GM21576 (cell line): ENCODE measurements around the gene ANTXR1.

ENCODE experiments used
- ATAC-seq: cut with Tn5 transposase; IDR thresholded peaks from one replicate; pipeline ENCODE4 v1.9.1; 2021; ENCODE audit warnings: mild to moderate bottlenecking, moderate library complexity; ENCODE audit not compliant: unreplicated experiment

Gene ANTXR1

GRCh38 chr2:69092857-69093256 is 79.9 kb downstream of the ANTXR1 start:
- no peak for ATAC-seq

DNA sequence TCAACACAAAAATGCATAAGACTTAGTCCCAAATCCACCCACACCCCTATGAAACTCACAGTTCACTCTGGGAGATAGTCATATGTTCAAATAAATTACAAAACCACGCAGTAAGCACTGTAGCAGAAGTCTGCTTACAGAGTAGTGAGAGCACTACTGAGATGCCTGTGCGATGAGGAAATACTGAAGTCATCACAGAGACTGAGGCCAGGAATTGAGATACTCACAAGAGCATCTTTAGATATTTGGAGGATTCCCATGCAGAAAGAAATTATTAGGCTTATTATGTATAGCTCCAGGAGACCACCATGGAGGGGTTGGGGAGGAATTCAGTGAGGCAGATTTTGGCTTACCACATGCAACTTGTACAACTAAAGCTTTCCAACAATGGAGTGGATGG is 82.3 kb downstream of the ANTXR1 start:
- ATAC-seq = no peak

DNA sequence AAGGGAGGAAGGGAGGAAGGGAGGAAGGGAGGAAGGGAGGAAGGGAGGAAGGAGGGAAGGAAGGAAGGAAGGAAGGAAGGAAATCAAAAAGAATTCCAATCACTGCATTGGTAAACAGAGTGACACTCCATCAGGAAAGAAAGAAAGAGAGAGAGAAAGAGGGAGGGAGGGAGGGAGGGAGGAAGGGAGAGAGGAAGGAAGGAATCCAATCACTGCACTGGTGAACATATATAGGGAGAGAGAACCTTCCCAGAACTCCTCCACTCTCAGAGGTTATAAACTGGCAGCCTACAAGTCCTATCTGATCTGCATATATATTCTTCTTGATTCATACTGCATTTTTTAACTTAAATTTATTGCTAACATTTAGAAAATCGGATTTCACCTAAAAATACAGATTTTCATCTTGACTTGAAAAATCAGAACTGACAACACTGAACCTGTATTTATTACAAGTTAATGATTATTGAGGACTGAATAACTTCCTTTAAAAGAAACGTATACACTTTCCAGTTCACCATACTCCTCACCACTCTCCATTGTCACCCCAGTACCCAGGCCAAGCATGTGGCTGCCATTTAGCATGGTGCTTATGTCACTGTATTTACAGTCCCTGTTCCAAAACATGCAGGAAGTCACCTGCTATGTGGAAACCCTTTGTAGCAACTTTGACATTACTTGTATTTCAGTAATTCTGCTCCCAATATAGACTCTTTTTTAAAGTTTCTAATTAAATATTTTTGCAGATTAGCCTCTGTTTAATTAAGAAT is 83.5 kb downstream of the ANTXR1 start:
- no peak for ATAC-seq

DNA sequence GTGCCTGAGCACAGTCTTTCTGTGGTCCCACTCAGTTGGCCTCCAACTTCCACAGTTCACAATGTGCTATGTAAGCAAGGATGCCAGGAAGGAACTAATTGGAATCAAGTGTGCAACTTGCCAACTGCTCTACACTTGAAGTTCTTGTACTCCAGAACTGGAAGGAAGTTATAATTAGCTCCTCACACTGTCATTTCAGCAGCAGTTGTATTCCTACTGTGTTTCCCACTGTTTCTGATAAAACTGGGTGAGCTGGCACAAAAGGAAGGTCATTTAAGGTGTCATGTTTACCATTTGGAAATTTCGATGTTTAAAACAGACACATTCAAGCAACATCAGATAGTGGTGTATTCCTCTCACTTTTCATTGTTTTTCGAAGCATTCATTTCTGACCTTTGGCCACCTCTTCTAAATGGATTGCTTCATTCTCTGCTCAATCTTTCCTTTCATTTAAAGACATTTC is 84.2 kb downstream of the ANTXR1 start:
- ATAC-seq = no peak

DNA sequence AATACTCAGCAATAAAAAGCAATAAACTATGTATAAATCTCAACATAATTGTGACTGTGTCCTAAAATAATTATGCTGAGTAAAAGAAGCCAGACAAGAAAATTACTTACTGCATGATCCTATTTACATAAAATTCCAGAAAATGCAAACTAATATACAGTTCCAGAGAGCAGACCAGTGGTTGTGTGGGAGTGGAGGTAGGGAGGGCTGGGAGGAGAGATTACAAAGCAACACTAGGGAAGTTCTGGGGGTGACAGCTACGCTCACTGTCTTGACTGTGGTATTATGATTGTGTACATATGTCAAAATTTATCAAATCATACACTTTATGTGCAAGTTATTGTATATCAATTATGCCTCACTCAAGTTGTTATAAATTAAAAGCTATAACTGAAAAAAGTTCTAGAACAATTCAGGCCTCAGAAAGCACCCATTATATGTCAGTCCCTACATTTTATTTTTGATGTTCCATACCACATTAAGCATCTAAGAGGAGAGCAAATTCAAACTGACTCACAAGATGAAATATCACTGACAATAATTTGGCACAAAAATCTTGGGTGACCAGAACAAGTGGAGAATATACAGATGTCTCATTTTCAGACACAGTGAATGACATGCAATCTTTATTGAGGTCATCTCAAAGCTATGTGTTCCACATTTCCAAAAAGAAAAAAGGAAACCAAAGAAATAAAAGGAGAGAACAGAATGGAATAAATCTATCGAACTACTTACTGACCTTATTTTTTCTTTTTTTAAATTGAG is 85.1 kb downstream of the ANTXR1 start:
- no peak for ATAC-seq

DNA sequence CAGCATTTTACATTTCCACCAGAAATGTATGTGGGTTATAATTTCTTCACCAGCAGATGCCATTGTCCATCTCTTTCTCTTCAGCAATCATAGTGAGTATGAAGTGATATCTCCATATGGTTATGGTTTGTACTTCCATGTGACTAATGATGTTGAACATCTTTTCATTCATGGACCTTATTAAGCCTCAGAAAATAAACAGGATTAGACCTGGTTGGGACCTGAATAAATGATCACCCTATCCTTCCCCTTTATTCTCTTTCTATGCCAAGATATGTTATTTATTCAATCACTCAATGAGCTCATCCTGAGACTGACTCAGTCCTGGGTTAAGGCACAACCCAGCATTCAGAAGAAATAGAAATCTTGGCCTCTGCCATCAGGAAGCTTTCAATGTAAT is 86.6 kb downstream of the ANTXR1 start:
- no peak for ATAC-seq

DNA sequence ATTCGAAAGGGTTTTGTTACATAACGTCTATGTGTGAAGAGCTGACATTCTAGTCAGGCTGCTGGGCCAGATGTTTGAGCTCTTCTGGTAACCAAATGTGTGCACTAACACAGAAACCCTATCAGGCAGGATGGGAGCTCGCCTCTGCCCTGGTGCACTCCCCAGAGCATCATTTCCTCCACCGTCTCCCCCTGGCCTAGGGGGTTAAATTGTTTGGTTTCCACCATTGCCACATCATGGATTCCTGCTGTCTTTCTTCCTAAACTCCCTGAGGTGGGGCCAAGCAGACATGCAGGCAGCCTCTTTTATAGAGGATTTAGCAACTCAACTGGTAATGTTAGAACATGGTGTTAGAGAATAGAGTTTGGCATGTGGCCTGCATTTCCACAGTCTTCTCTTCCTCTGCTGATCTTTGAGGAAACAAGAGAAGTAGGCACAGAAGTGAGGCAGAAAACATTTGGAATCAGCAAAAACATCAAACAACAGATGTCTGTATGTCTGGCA is 87.3 kb downstream of the ANTXR1 start:
- ATAC-seq = no peak

DNA sequence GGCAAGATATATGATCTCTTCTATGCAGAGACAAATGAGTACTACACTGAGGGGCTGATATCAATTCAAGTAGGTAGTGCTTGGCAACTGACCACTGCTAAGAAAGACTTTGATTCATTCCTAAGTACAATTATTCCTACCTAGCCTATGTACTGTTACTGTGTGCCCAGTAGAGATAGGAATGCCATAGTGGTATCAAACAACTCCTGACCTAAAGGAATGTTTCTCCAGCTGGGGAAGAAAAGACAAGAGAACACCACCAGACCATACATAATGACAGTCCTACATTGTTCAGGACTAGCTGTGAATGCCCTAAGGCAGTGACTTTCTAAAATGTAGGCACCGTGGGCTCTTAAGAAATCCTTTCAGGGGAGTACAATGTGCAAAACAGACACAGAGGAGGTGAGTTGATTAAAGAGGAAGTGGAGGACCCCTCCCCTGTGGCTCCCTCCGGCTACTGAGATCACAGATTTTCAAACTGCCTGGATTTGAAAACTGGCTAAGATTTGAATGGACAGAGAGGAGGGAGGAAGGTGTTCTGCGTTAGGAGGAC is 89.1 kb downstream of the ANTXR1 start:
- no peak for ATAC-seq

DNA sequence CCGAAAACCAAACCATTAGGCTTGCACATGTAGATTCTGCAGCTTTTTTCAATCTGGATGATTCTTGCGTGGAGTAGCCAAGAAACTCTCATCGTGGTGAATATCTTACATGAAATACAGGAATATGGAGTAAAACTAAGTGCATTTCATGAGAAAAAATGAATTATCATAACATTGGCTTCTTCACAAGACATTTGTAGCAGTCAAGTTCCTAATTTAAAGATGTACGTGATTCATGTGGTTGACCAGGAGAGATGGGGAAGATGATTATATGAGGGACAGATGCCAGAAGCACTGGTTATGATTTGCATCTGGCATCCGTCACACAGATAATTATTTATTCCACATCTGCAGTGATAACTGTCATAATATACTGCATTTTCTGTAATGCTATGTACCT is 90.4 kb downstream of the ANTXR1 start:
- ATAC-seq = no peak

- ATAC-seq = no peak
These were observed 91.3 kb downstream of the ANTXR1 start for GRCh38 chr2:69104261-69104660.

GRCh38 chr2:69109255-69109654 is 96.3 kb downstream of the ANTXR1 start:
- no peak for ATAC-seq

DNA sequence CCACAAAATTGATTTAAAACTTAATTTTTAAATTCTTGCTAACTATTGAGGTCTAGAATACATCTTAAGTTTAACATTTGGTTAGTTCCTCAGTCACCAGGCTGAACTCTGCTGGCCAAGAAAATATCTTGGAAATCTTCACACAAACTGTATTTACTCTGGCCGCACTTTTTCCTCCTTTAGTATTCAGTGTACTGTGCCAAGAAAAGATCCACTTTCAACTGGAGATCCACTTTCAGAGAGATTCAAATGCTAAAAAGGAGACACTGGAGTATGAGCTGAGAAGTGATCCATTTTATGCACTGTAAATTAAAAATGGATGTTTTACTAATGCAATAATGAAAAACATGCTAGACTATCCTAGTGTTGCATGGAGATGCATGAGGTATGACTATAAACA is 98.1 kb downstream of the ANTXR1 start:
- ATAC-seq = no peak

- no peak for ATAC-seq
These were observed 100.6 kb downstream of the ANTXR1 start for GRCh38 chr2:69113627-69114026.

DNA sequence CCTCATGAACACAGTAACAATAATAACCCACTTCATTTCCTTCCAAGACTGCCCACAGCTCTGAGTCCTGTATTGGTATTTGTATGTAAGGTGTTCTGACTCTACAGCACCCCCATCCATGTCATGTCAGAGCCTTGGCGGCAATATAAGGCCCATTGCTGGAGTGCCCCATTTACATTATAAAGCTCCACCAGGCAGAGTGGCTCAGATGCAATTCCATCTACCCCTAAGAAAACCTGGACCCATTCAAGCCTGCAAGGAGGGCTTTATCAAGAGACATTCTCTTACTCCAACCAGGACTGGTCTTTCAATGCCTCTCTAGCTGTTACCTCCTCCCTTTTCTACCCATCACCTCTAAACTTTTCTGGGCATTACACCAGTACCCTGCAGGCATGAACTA is 101.6 kb downstream of the ANTXR1 start:
- no peak for ATAC-seq

DNA sequence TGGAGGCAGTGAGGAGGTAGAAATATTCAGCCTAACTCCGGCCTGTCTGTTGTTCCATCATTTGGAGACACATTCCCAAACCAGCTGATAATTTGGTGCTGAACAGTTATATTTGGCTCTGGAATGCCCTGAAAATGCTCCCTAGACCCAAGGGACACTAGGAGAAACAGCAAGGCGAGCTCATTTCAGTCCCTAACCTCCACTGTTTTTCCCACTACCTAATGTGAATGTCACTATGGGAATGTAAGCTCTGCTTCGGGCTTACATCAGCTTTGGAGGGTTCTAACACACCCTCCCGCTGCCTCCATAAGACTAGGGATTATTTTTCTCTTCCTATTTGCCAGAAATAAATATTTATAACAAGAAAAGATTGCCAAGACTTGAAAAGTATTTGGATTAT is 103.5 kb downstream of the ANTXR1 start:
- no peak for ATAC-seq

GRCh38 chr2:69118609-69119008 is 105.6 kb downstream of the ANTXR1 start:
- no peak for ATAC-seq

- ATAC-seq = no peak
These were observed 106.3 kb downstream of the ANTXR1 start for GRCh38 chr2:69119104-69119894.

DNA sequence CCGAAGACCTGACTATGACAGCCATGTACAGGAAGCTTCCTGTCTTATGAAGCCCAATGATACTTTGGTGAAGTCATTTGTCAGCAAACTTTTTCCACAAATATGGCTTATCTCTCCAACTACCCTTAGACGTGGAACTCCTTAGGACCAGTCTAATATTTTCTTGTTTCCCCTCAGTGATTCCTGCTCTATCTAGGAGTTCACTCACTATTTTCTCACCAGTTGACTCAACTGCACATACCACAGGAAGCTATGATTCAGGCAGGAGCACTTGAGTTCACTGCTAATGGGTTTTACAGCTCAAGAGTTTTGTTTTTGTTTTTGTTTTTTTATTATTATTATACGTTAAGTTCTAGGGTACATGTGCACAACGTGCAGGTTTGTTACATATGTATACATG is 109.3 kb downstream of the ANTXR1 start:
- no peak for ATAC-seq

GRCh38 chr2:69123182-69123581 is 110.2 kb downstream of the ANTXR1 start:
- no peak for ATAC-seq

DNA sequence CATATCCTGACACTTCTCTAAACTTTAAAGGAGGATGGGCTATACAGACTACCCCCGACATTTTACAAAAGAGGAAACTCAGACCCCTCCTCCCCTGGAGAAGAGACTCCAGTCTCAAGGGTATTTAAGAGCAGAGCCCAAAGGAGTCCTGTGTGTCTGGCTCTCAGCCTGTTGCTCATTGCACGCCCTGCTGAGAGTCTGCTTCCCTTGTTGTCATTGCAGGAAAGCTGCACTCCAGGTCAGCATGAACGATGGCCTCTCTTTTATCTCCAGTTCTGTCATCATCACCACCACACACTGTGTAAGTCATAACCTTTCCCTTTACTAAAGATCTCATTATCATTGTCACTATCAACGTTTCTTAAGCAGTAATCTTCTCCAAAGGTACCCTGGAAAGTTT is 111.4 kb downstream of the ANTXR1 start:
- no peak for ATAC-seq

- ATAC-seq = no peak
These were observed 112.8 kb downstream of the ANTXR1 start for GRCh38 chr2:69125816-69126215.
